GM15510 (cell line): Measurements from ENCODE around the gene SHLD1.

Experiments used
- POLR2A ChIP-seq: IDR thresholded peaks from 3 replicates; pipeline ENCODE4 v1.6.1; 2011; ENCODE audit warnings: borderline replicate concordance; ENCODE audit not compliant: insufficient read length; ENCODE audit errors: extremely low read depth

SHLD1 gene

DNA sequence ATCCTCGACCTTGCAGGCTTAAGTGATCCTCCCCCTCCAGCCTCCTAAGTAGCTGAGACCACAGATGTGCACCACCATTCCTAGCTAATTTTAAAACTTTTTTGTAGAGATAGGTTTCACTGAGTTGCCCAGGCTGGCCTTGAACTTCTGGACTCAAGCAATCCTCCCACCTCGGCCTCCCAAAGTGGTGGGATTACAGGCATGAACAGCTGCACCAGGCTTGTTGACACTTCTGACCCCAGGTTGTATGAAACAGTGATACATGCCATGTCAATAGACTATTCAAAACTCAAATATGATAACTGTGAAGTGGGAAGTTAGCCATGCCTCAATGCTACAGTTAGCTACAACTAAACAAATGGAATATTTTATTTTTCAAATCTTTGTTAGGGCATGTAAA lies 20.1 kb upstream of the SHLD1 start:
- no peak for TF ChIP-seq POLR2A

DNA sequence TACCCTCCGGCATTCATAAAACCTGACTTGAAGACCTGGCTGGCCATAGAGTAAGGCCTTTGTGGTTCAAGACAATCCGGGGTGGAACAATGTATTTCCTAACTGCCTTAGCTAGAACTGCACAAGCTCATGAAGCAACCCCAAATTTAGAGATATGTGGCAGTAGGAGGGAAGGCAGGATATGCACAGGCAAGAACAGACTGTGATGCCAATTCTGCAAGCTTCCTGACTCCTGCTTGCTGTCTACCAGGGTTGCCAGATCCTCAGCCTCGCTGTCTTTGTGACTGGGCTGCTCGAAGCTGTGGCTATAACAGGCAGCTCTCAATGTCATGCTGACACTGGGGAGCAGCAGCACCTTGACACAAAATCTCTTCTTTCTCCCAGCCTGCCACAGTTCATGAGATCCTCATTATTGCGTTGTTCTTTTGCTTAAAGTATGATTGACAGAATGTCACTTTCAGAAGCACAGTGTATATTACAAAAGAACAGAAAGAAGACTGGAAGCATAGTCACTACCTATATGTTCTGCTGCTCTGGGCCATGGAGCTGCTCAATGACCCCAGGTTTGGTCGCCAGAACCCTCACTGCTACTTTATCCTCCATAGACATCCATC lies 18.3 kb upstream of the SHLD1 start:
- no peak for TF ChIP-seq POLR2A

DNA sequence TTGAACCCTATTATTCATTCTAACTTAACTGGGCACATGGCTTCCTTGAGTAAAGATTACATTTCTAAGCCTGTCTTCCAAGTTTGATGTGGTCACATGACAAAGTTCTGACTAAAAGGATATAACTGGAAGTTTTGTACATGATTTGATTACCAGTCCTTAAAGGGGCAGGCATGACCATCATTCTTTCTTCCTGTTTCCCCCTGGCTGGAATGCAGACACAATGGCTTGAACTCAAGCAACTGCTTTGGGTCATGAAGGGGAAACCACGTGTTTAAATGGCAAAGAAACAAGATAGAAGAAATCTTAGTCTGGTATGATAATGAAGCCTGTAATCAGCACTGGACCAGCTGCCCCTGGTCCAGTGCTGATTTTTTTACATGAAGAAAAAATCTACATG lies 15.6 kb upstream of the SHLD1 start:
- TF ChIP-seq POLR2A = no peak

DNA sequence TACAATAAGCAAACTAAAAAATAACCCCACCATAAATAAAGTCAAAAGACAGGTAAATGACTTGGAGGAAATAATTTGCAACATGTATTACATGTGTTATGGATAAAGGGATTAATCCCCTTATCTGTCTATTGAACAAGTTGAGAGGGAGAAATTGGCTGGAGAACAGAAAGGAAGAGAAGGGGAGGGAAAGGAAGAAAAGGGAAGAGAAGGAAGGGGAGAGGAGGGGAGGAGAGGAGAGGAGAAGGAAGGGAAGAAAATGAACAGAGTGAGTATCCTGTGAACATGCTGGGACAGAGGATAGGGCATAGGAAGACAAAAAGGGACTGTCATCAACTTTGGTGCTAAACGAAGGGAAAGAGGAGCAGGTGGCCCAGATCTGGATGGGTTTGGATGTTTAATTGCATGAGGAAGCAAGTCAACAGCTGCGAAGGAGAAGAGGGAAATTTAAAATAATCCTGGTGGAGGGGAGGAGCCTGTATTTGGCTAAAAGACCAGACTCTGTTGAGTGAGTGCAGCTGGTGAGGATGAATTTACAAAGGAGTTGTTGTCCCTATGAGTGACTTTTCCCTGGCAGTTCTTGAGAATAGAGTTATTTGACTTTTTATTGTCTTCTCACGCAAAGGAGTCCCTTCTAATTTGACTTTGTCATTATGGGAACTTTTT lies 14.2 kb upstream of the SHLD1 start:
- TF ChIP-seq POLR2A = no peak

DNA sequence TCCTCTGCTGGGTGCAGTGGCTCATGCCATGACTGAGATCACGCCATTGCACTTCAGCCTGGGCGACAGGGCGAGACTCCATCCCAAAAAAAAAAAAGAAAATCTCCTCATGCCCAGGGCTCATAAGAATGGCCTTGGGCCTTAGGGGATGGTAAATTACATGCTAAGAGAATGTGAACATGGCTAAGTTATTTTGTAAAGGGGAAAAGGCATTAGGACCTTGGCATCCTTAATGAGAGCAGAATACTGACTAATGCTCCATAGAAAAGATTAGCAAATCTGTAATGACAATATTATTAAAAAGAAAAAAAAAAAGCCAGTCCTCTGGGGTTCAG lies 12.6 kb upstream of the SHLD1 start:
- no peak for TF ChIP-seq POLR2A

DNA sequence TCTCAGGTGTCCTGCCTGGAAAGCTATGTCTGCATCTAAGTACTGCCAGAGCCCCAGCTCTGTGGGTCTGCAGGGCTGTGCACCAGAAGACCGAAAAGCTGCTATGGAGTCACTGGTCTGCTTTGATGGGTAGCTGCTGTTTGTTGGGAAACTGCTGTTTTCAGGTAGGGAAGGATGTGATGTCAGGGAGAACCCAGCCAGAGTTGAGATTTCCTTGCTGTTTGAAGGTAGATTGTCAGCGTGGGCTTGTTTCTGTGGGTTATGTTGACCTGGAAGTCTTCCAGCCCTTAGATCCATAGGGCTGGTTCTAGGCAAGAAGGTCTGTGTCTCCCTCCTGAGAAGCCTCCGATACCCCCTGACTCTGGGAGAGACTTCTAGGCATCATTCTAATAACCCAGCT lies 12.2 kb upstream of the SHLD1 start:
- TF ChIP-seq POLR2A = no peak

DNA sequence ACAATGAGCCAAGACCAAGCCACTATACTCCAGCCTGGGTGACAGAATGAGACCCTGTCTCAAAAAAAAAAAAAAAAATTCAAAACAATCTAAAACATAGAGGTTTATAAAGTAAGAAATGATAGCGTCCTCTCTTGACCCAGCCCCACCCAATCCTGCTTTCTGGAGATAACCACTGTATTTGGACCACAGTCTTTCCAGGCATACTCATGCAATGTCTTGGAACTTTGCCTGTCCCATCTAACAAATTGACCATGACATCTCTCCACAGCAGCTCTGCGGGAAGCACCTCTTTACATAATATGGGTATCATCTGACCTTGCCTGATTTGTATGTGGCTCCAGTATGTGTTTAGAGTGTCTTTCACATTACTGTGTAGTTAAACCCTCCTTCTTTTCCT lies 9.1 kb upstream of the SHLD1 start:
- TF ChIP-seq POLR2A = no peak

DNA sequence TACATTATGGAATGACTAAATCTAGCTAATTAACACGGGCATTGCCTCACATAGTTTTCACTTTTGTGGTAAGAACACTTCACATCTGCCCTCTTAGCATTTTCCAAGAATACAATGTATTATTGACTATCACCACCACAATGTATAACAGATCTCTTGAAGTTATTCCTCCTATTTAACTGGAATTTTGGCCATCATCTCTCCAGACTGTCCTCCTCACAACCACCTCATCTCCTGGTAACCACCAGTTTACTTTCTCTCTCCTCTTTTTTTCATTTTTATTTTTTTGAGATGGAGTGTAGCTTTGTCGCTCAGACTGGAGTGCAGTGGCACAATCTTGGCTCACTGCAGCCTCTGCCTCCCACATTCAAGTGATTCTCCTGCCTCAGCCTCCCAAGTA lies 8.2 kb upstream of the SHLD1 start:
- no peak for TF ChIP-seq POLR2A

DNA sequence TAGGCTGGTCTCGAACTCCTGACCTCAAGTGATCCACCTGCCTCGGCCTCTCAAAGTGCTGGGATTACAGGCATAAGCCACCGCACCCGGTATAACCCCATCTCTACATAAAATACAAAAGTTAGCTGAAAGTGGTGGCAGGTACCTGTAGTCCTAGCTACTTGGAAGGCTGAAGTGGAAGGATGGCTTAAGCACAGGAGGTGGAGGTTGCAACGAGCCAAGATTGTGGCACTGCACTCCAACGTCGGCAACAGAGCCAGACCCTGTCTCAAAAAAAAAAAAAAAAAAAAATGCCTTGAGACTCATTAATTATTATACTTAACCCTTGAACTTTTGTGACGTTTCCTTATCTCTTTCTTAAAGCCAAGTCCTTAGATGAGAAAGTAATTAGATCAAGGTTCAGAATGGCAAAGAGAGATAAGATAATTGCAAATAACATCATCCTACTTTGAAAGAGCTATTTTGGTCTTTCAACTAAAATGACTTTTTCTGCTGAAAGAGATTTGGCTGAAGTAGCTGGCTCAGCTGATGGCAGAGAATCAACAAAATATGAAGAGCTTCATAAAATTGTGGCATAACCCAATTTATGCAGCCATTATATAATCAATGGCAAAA lies 4.7 kb upstream of the SHLD1 start:
- TF ChIP-seq POLR2A = no peak

DNA sequence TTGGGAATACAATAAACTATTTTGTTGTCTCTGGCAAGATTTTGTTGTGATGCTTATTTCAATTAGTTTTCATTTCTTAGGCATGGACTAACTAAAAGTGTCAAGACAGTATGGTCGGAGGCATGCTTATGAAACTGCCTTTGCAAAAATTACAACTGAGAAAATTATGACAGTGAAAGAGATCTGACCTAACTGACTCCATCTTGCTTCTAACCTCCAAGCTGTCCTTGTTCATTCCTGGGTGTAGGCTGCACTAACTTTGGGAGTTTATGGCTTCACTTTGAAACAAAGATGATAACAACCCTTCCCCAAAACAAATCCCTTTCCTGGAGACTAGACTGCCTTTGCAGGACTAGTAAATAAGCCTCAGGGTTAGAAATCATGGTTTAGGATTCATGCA lies 4.1 kb upstream of the SHLD1 start:
- no peak for TF ChIP-seq POLR2A

DNA sequence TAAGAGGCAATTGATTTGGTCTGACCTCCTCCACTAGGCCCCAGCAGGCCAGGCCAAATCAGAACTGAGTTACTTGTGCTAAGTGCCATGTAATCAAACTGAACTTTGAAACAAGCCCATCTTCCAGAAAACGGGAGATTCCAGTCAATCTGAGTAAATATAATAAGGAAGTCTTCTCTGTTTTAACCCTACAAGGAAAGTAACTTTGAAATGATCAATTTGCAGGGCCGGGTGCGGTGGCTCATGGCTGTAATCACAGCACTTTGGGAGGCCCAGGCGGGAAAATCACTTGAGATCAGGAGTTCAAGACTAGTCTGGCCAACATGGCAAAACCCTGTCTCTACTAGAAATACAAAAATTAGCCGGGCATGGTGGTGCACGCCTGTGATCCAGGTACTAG lies 2.0 kb upstream of the SHLD1 start:
- TF ChIP-seq POLR2A = no peak

DNA sequence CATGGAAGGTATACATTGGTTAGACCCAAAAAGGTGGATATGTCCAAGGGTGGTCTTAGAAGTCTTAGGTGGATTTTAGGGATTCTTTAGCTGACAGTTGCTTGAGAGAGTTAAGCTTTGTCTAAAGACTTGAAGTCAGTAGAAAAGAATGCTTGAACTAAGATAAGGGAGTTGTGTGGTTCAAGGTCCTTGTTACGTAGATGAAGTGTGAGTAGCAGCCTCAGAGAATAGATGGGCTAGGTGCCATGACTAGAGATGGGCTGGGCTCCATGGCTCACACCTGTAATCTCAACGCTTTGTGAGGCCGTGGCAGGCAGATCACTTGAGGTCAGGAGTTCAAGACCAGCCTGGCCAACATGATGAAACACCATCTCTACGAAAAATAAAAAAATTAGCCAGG lies 1.7 kb downstream of the SHLD1 start:
- no peak for TF ChIP-seq POLR2A

DNA sequence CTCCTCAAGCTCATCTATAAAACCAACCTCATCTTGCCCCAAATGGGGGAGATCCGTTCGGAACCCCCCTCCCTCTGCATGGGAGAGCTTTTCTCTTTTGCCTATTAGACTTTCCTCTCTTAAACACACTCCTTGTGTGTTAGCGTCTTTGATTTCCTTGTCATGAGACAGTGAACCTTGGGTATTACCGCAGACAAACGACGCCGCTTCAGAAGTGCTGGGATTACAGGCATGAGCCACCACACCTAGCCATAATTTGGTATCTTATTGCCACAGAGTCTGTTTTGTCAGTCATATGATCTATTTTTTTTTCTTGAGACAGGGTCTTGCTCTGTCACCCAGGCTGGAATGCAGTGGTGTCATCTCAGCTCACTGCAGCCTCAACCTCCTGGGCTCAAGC lies 3.6 kb downstream of the SHLD1 start:
- TF ChIP-seq POLR2A = no peak

DNA sequence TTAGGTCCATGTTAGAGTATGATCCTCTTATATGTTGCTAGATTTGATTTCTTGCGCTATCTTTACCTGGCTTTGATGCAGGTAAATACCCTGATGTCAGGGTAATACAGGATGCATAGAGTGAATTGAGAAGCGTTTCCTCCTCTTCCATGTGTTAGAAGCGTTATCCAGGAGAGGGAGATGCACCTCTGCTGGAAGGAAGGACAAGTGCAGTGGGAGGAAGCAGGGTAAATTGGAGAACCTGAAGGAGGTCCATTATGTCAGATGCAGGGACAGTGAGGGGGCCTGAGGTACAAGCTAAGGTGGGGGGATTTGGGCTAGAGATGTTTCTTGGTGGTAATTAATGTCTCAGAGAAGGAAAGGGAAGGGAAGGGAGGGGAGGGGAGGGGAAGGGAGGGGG lies 7.7 kb downstream of the SHLD1 start:
- TF ChIP-seq POLR2A = no peak

DNA sequence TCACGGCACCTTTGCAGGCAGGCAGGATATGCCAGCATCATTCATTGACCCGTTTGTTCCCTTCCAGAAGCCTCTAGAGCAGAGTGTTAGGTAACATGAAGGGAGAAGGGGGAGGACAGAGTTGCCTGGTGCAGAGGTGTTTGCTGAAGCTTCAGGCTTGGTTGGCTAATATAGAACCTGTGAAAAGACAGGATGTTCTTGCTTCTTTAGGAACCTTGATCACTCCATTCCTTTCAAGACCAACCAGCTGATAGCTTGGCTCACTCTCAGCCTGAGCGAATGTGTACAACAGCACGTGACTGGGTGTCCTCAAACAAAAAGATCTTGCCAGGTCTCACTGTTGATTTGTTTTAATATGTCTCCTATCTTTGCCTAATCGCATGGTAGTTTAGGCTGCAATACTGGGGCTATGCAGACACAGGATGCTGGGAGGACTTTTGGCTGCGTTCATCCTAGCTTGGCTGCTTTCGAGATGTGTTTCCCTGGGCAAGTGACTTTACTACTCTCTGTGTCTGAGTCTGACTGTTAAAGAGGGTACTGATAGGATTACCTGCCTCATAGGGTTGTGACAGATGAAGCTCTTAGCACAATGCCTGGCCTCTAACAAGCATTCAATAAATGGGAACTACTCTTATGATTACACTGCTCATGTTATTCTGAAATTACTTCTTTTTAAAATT lies 16.0 kb downstream of the SHLD1 start:
- no peak for TF ChIP-seq POLR2A

DNA sequence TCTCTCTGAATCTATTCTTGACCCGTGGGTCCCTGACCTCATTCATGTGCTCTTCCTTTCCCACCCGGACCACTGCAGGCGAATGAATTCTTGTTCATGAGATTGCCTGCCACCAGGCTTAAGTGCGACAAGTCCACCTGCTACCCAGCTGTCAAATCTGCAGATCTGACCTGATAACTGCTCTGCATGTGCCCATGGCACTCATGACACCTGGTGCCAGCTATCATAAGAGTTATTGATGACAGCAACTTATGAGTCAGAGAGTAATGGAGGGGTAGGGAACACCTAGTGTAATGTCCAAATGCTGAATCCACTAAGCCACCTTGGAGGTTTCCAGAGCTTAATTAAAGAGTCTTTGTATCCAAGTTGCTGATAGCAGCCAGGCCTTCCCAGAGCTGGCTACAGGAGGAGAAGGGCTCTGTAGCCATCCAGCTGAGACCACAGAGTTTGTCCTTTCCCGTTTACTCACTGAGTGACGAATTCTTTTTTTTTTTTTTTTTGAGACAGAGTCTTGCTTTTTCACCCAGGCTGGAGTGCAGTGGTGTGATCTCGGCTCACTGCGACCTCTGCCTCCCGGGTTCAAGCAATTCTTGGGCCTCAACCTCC lies 17.4 kb downstream of the SHLD1 start:
- TF ChIP-seq POLR2A = no peak

DNA sequence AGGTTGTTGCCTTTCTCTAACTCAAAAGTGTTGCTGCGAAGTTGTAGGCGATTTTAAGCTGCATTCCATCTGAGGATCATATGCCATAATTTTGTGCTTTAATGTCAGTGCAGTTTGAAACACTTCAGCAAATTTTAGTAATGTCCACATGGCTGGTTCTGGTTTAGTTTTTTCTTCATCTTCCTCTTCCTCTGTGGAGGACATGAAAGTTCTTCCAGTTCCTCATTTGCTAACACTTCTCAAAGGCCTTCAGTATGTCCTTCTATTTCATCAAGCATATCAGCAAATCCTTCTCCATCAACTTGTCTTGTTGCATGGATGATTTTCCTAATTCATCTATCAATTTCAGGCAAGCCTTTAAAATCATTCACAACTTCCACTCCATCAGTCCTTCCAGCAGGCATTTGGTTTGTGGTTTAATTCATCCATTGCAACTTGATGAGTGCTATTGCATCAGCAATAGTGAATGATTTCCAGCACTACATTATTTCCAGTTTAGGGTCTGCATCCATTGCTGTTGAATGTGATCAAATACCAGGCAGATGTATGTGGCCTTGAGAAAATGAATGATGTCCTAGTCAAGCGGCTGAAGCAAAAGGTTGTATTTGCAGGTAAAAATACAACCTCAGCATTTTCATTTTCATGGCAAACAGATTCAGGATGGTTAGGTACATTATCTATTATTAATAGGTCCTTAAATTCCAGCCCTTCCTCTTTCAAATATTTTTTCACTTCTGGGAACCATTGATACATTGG lies 20.2 kb downstream of the SHLD1 start:
- no peak for TF ChIP-seq POLR2A
